ENCODE results near the gene PTPRG.

The PTPRG gene

DNA sequence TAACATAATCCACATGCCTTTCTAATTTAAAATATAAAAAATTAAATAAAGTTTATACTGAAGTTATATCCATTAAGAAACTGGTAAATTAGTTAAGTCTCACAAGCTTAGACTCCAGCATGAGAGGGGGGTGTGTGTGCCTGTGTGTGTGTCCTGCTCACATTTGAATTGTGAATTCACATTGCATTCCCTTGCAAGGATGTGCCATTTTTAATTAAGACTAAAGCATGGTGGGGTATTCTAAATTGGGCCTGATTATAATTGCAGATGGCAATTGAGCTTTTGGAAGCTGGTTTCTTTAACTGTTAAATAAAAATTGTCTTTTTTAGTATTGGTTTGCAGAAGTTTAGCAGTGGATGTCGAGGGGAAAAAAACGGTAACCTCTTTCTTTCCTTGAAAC is 56.9 kb downstream of the PTPRG start:
- Histone ChIP-seq H3K9me3 (ENCODE audit: control insufficient read depth, insufficient read depth, low read length) (no peaks in the 10 kb centered on the region), H3K4me3 (ENCODE audit: low read length) (no peak overlapping the region), H3K4me1 (ENCODE audit: control insufficient read depth, low read length) (no peaks in the 10 kb centered on the region), H3K9me2 (replicated peaks; ENCODE audit: control insufficient read depth, low read length) (no peaks in the 10 kb centered on the region), H4K20me1 (ENCODE audit: control insufficient read depth, insufficient read depth, low read depth, low read length) (no peaks in the 10 kb centered on the region), H3K4me2 (ENCODE audit: low read length) (no peak overlapping the region), H3K79me2 (ENCODE audit: control insufficient read depth, low read length) (no peaks in the 10 kb centered on the region), H3K27me3 (ENCODE audit: control insufficient read depth, low read length) (0 out of 2 replicates have a peak, but pooled peaks cover 4% of the 10 kb centered on the region), H3F3A (ENCODE audit: control insufficient read depth, insufficient read depth) (no peaks in the 10 kb centered on the region), H3K27ac (ENCODE audit: low read depth, low read length) (no peak overlapping the region), H3K36me3 (ENCODE audit: control insufficient read depth, low read length) (no peaks in the 10 kb centered on the region)
- TF ChIP-seq CTCF (IDR thresholded peaks at IDR 0.05; ENCODE audit: low read depth, low read length, poor library complexity, severe bottlenecking), result no peak
- no peak for TF ChIP-seq EZH2phosphoT487 (IDR thresholded peaks at IDR 0.05; ENCODE audit: borderline replicate concordance, low read length)

DNA sequence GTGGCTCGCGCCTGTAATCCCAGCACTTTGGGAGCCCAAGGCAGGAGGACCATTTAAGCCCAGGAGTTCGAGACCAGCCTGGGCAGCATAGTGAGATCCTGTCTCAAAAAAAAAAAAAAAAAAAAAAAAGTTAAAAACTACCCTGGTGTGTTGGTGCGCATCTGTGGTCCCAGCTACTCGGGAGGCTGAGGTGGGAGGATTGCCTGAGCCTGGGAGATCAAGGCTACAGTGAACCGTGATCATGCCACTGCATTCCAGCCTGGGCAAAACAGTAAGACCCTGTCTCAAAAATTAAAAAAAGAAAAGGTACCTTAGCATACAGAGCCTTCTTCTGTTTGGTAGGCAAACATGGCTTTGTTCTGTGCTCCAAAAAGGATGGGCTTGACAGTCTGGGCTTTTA is 57.5 kb downstream of the PTPRG start:
- H3K9me3 ChIP-seq (ENCODE audit: control insufficient read depth, insufficient read depth, low read length), result no peaks in the 10 kb centered on the region
- H3F3A ChIP-seq (ENCODE audit: control insufficient read depth, insufficient read depth), result no peaks in the 10 kb centered on the region
- H3K79me2 ChIP-seq (ENCODE audit: control insufficient read depth, low read length), result no peaks in the 10 kb centered on the region
- H3K27me3 ChIP-seq (ENCODE audit: control insufficient read depth, low read length), result 0 out of 2 replicates have a peak, but pooled peaks cover 4% of the 10 kb centered on the region
- H3K4me1 ChIP-seq (ENCODE audit: control insufficient read depth, low read length), result no peaks in the 10 kb centered on the region
- H4K20me1 ChIP-seq (ENCODE audit: control insufficient read depth, insufficient read depth, low read depth, low read length), result no peaks in the 10 kb centered on the region
- H3K4me2 ChIP-seq (ENCODE audit: low read length), result no peak overlapping the region
- H3K4me3 ChIP-seq (ENCODE audit: low read length), result no peak overlapping the region
- no peaks in the 10 kb centered on the region for H3K9me2 ChIP-seq (replicated peaks; ENCODE audit: control insufficient read depth, low read length)
- no peaks in the 10 kb centered on the region for H3K36me3 ChIP-seq (ENCODE audit: control insufficient read depth, low read length)
- no peak overlapping the region for H3K27ac ChIP-seq (ENCODE audit: low read depth, low read length)
- TF ChIP-seq CTCF (IDR thresholded peaks at IDR 0.05; ENCODE audit: low read depth, low read length, poor library complexity, severe bottlenecking) (no peak), EZH2phosphoT487 (IDR thresholded peaks at IDR 0.05; ENCODE audit: borderline replicate concordance, low read length) (no peak)

DNA sequence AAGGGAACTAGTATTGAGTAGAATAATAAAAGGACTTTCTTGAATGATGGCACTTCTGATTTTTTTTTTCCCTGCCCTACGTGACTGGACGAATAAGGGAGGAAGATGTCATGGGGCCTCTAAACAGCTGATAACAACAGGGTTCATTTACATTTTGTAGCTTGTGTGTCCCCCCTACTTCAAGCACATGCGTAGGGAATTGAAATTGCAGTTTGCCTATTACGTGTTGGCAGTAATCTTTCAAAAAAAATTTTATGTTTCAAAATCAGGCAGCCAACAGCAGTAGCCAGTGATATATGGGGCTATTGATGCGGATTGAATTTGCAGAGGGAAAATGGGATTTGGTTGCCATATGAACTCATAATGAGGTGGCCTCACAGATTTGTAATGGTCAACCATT is 58.7 kb downstream of the PTPRG start:
- no peaks in the 10 kb centered on the region for H3K4me1 ChIP-seq (ENCODE audit: control insufficient read depth, low read length)
- H3K27me3 ChIP-seq (ENCODE audit: control insufficient read depth, low read length), result 0 out of 2 replicates have a peak, but pooled peaks cover 4% of the 10 kb centered on the region
- H3K9me3 ChIP-seq (ENCODE audit: control insufficient read depth, insufficient read depth, low read length), result no peaks in the 10 kb centered on the region
- H3K4me3 ChIP-seq (ENCODE audit: low read length), result no peak overlapping the region
- no peaks in the 10 kb centered on the region for H4K20me1 ChIP-seq (ENCODE audit: control insufficient read depth, insufficient read depth, low read depth, low read length)
- H3K27ac ChIP-seq (ENCODE audit: low read depth, low read length), result no peak overlapping the region
- no peak overlapping the region for H3K4me2 ChIP-seq (ENCODE audit: low read length)
- H3K36me3 ChIP-seq (ENCODE audit: control insufficient read depth, low read length), result no peaks in the 10 kb centered on the region
- H3F3A ChIP-seq (ENCODE audit: control insufficient read depth, insufficient read depth), result no peaks in the 10 kb centered on the region
- no peaks in the 10 kb centered on the region for H3K9me2 ChIP-seq (replicated peaks; ENCODE audit: control insufficient read depth, low read length)
- no peaks in the 10 kb centered on the region for H3K79me2 ChIP-seq (ENCODE audit: control insufficient read depth, low read length)
- TF ChIP-seq CTCF (IDR thresholded peaks at IDR 0.05; ENCODE audit: low read depth, low read length, poor library complexity, severe bottlenecking), result no peak
- no peak for TF ChIP-seq EZH2phosphoT487 (IDR thresholded peaks at IDR 0.05; ENCODE audit: borderline replicate concordance, low read length)

Measured in DOHH2 (cell line).